Spinal cord (tissue), 10 donors: ENCODE measurements around the gene SH3BP4. TPM values are rescaled to one million over a fixed set of nuclear protein-coding genes. Genes with fewer than 3 reads are reported as not detected.

Experiments
- DNase-seq, 6 donors: peaks; one replicate each; pipeline versions ENCODE4 v3.0.0 to v3.0.0-alpha.2; 2013 to 2015; ENCODE audit warnings: low spot score in 6 of 6, low read depth in 4 of 6
- H3K27ac ChIP-seq: one replicate; pipeline ENCODE4 v1.5.1; 2013; ENCODE audit warnings: low read depth, low read length, control low read depth
- H3K27me3 ChIP-seq: one replicate; pipeline ENCODE4 v1.6.1; 2013; ENCODE audit warnings: low read length; ENCODE audit not compliant: control insufficient read depth, insufficient read depth
- H3K36me3 ChIP-seq: one replicate; pipeline ENCODE4 v1.6.1; 2013; ENCODE audit warnings: low read length; ENCODE audit not compliant: control insufficient read depth, insufficient read depth
- H3K4me1 ChIP-seq: one replicate; pipeline ENCODE4 v1.6.1; 2013; ENCODE audit warnings: low read length; ENCODE audit not compliant: control insufficient read depth, insufficient read depth
- H3K4me3 ChIP-seq: one replicate; pipeline ENCODE4 v1.5.1; 2013; ENCODE audit warnings: low read depth, low read length, control low read depth
- H3K9me3 ChIP-seq: one replicate; pipeline ENCODE4 v1.6.1; 2013; ENCODE audit warnings: low read length; ENCODE audit not compliant: control insufficient read depth, insufficient read depth
- WGBS: methylation state at CpG from one replicate; pipeline ENCODE4 v1.1.5; 2013; ENCODE audit warnings: missing lambda C conversion rate; ENCODE audit not compliant: insufficient coverage; 5-methylcytosine and 5-hydroxymethylcytosine counted together
- polyA plus RNA-seq, 2 donors: library from polyadenylated mRNA; unstranded; fragments of 120-200 nt; gene quantifications; one replicate each; pipeline ENCODE4 v1.2.1, GENCODE V29; 2013; ENCODE audit not compliant: insufficient read length in 2 of 2
- total RNA-seq, 2 donors: library from RNA; depleted of rRNA in 1 of 2; stranded (reverse); fragments of 120-200 nt in 1 of 2; fragments of >200 nt in 1 of 2; gene quantifications; one replicate each; pipeline versions ENCODE4 v1.2.3 to v1.2.4, GENCODE V29; 2013 to 2014
- donor health status: healthy.

SH3BP4 gene
- total and polyA plus RNA-seq, 4 donors, result 13.9 to 29.6 (median 27.0) TPM

DNA sequence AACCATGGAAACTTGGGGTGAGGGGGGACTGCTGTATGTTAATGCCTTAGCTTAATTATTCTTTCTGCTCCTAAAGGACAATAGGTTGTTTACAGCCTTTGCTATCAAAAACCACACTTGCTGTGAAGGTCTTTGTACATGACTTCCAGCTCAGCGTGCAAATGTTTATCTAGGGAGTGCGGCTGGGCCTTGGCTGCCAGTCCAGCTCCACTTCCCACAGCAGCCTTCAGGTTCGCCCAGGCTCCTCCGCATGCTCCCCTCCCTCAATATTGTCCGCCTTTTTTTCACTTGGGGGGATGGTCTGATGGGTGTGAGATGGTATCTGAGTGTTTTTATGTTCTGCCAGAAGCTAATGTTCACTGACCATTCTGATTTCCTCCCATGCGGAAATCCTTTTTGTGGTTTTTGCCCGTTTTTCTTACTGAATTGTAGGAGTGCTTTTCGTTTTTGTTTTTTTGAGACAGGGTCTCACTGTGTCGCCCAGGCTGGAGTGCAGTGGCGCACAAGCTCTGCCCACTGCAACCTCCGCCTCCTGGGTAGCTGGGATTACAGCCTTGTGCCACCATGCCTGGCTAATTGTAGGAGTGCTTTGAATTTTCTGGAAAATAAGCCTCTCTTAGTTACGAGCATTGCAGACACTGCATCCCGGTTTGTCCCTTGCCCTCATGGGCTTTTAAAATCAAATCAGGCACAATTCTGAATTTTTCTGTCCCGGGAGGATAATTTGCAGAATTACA, 28.8 kb downstream of the SH3BP4 start:
- peak in 2 of 6 donors; percentile 69 to 77 for DNase-seq
- 27% methylated on average over 9 of the region's 14 CpGs for WGBS
- Histone ChIP-seq H3K4me1 (peaks cover 77% of the 10 kb centered on the region), H3K27me3 (no peaks in the 10 kb centered on the region), H3K36me3 (peaks cover 18% of the 10 kb centered on the region), H3K9me3 (no peaks in the 10 kb centered on the region), H3K4me3 (no peak overlapping the region), H3K27ac (peak overlapping the region; percentile 19)

DNA sequence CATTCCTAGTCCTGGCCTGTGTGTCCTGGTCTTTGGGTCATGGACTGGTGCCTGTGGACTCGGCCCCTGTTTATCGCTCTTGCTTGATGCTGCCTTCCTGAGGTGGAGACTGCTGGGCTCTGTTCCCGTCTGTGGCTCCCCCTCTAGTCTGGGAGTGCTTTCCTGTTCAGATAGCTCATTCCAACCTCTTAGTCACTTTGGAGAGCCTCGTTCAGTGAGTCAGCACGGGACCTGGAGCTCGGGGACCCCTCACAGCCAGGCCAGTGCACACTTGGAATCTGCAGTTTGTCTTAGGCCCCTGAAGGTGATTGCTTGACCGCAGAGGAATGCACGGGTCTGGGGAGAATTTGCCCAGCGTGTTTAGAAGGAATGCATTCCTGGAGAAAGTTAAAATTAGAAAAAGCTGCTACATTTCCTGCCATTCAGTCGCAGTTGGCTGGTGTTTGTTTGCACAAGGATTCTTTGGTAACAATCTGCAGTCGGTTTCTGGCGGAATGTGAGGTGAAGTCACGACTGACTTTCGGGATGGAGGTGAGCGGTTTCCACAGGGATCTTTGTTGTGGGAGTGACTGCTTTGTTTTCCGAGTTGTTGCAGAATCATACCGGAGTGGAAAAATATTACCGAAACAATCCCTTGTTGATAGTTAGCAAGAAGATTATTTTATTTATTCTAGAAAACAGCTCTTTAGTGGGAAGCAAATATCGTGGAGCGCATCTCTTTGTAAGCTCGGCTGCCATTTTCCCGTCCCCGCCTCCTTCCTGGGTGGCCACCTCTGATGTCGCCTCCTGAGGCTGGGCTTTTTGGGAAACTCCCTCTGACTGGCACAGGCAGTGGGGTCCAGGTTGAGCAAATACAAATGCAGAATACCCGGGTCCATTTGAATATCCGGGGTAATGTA, 29.6 kb downstream of the SH3BP4 start:
- peak in 2 of 6 donors; percentile 69 to 76 for DNase-seq
- Histone ChIP-seq H3K4me3 (no peak overlapping the region), H3K27ac (peak overlapping the region; percentile 19), H3K9me3 (no peaks in the 10 kb centered on the region), H3K36me3 (peaks cover 17% of the 10 kb centered on the region), H3K27me3 (no peaks in the 10 kb centered on the region), H3K4me1 (peaks cover 72% of the 10 kb centered on the region)
- WGBS, result 34% methylated on average over 15 of the region's 26 CpGs

DNA sequence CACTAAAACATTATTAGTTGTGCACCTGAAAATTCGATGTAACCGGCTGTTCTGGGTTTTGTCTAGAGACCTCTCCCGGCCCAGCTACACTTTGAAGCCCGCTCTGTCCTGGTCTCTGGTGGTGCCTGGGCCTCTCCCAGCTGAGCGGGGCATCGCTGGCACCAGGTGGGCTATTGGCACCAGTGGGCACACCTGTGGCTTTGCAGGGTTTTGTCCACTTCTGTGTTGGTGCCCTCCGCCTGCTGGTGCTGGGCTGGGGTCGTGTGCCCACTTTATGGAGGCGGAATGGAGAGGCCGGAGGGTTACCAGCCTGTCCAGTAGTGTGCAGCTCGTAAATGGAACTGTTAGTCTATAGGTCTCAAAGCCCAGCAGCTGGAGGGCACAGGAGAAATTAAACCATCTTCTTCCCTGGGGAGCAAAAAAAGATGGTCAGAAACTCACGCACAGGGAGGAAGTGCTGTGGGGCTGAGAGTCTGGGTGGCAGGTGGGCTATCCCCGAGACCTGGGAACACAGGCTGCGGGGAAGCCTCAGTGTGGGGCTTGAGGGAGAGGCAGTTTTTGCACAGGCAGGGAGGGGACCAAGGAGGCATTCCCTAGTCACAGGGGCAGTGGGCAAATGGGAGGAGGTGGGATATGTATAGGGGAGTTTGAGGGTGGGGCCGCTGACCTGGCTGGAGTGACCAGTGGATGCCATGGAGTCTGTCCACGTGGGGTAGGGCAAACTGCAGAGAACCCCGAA, 30.4 kb downstream of the SH3BP4 start:
- Histone ChIP-seq H3K36me3 (peaks cover 15% of the 10 kb centered on the region), H3K27ac (peak overlapping the region; percentile 40), H3K27me3 (no peaks in the 10 kb centered on the region), H3K4me1 (peaks cover 64% of the 10 kb centered on the region), H3K9me3 (no peaks in the 10 kb centered on the region), H3K4me3 (no peak overlapping the region)
- DNase-seq, result no peak
- 85% methylated on average over 17 of the region's 17 CpGs for WGBS

DNA sequence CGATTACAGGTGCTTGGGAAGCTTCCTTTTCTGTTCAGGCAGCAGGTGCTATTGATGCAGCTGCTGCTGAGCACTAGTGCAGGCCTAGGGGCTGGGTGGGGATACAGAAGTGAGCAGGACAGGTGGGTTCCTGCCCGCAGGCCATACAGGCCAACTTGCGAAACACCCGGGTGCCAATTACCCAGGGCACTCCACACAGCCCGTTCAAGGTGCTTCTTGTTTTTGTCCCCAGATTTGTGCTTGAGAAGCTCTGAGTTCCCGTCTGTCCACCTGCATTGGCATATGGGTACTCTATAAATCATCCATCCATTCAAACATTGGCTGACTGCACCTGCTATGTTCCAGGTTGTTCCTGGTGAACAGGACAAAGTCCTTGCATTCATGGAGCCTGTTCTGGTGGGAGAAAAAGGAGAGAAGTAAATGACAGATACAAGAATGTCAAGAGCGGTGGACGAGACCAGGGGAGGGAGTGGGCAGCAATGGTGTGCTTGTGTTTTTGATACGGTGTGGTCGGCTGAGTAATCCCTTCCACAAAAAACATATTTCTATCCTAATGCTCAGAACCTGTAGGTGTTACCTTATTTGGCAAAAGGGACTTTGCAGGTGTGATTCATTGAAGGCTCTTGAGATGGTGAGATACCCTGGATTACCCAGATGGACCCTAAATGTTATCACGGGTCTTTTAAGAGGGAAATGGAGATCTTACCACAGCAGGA, 31.4 kb downstream of the SH3BP4 start:
- Histone ChIP-seq H3K36me3 (peaks cover 15% of the 10 kb centered on the region), H3K9me3 (no peaks in the 10 kb centered on the region), H3K27me3 (no peaks in the 10 kb centered on the region), H3K4me1 (peaks cover 55% of the 10 kb centered on the region), H3K4me3 (no peak overlapping the region), H3K27ac (no peak overlapping the region)
- DNase-seq, result no peak
- 66% methylated on average over 6 of the region's 11 CpGs for WGBS

DNA sequence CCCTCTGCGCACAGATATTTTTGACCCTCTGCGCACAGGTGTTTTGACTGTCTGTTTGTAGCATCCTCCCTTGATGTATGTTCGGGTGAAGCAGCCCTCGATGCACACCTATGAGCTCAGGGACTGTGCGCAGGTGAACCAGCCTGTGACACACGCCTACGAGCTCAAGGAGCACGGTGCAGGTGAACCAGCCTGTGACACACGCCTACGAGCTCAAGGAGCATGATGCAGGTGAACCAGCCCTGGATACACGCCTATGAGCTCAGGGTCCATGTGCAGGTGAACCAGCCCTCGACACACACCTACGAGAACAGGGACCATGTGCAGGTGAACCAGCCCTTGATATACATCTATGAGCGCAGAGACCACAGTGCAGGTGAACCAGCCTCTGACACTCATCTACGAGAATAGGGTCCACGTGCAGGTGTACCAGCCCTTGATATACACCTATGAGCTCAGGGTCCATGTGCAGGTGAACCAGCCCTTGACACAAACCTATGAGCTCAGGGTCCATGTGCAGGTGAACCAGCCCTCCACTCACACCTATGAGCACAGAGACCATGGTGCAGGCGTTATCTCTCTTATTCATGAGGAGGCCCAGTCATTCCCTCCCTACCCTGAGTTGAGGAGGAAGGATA, 33.9 kb downstream of the SH3BP4 start:
- Histone ChIP-seq H3K4me3 (no peak overlapping the region), H3K27ac (no peak overlapping the region), H3K4me1 (peaks cover 53% of the 10 kb centered on the region), H3K36me3 (peaks cover 9% of the 10 kb centered on the region), H3K9me3 (no peaks in the 10 kb centered on the region), H3K27me3 (no peaks in the 10 kb centered on the region)
- no peak for DNase-seq
- WGBS, result 98% methylated on average over 16 of the region's 17 CpGs

DNA sequence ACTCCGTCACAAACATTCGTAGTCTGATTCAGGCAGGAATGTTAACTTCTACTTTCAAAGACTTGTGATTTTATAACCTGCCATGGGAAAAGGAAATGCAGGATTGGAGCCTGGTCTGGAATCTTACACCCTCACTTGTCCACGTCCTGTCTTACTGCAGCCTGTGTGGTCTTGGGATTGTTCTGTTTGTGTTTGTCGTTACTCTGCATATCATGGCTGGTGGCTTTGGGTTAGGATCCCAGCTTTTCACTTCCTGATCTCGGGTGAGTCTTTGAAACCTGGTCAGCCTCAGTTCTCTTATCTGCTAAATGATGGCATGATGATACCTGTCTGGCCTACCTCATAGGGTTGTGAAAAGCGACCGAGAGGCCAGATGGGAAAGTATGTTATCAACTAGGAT, 34.6 kb downstream of the SH3BP4 start:
- H3K27me3 ChIP-seq, result no peaks in the 10 kb centered on the region
- no peak overlapping the region for H3K27ac ChIP-seq
- DNase-seq, result no peak
- H3K9me3 ChIP-seq, result no peaks in the 10 kb centered on the region
- no peak overlapping the region for H3K4me3 ChIP-seq
- 87% methylated on average over 4 of the region's 7 CpGs for WGBS
- peaks cover 47% of the 10 kb centered on the region for H3K4me1 ChIP-seq
- peaks cover 9% of the 10 kb centered on the region for H3K36me3 ChIP-seq

DNA sequence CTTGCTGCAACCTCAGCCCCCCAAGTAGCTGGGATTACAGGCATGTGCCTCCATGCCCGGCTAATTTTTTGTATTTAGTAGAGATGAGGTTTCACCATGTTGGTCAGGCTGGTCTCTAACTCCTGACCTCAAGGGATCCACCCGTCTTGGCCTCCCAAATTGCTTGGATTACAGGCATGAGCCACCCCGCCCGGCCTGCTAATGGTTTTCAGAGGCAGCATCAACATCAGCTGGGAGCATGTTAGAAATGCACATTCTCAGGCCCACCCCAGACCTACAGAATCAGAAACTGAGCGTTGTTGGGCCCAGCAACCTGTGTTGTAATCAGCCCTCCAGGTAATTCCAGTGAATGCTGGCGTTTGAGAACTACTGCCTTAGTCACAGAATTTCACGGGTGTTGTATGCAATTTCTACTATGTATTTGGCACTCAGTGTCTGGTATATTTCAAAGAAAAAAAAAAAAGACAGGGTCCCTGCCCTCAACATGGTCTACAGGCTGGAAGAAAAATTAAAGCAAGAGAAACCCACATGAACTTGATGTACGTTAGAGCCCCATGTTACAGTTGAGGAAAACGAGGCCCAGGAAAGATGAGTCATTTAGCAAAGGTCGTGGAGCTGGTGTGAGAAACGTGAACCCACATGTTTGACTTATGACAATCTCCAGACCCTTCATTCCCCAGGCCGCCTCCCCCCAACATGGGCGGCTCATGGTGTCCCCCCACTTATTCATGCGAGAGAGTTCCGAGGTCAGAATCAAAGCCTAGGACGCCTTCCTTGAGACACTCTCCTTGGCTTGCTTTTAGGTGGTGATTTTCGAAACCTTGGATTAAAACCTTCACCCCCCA, 35.3 kb downstream of the SH3BP4 start:
- no peak for DNase-seq
- no peak overlapping the region for H3K27ac ChIP-seq
- 90% methylated on average over 8 of the region's 17 CpGs for WGBS
- H3K36me3 ChIP-seq, result peaks cover 9% of the 10 kb centered on the region
- no peaks in the 10 kb centered on the region for H3K9me3 ChIP-seq
- no peaks in the 10 kb centered on the region for H3K27me3 ChIP-seq
- H3K4me1 ChIP-seq, result peaks cover 47% of the 10 kb centered on the region
- no peak overlapping the region for H3K4me3 ChIP-seq

DNA sequence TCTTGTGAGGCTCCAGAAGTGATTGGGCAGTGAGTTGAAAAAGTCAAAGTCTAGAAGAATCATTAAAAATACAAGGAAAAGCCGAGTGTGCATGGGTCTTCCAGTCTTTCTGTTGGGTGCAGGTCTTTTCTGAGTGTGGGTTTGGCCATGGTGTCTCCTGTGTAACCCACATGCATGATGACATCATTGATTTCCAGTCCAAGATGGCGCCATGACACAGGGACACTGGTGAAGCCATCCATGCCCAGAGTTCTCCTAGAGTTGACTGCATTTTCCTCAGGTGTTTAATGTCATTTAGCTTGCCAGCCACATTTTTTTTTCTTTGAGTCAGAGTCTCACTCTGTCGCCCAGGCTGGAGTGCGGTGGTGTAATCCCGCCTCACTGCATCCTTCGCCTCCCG, 35.9 kb downstream of the SH3BP4 start:
- Histone ChIP-seq H3K27me3 (no peaks in the 10 kb centered on the region), H3K4me1 (peaks cover 47% of the 10 kb centered on the region), H3K9me3 (no peaks in the 10 kb centered on the region), H3K36me3 (peaks cover 13% of the 10 kb centered on the region), H3K27ac (no peak overlapping the region), H3K4me3 (no peak overlapping the region)
- 95% methylated on average over 7 of the region's 7 CpGs for WGBS
- no peak for DNase-seq
